ENCODE results near the gene AVL9.
"Not testable (repeated sequence)": the region's sequence is repeated elsewhere in the genome, so short reads cannot be mapped to it uniquely, and the experiment has no call there.

AVL9 gene

GRCh38 chr7:32633446-32633845, 138.2 kb downstream of the AVL9 start:
- H3K27me3 ChIP-seq (ENCODE audit: control insufficient read depth, insufficient read depth, low read length, poor library complexity, severe bottlenecking); H3K36me3 ChIP-seq (ENCODE audit: control insufficient read depth, insufficient read depth, low read length); H3K9me3 ChIP-seq (ENCODE audit: control insufficient read depth, low read length); H3K27ac ChIP-seq (ENCODE audit: insufficient read depth, low read depth, low read length, poor library complexity, severe bottlenecking); H3K4me1 ChIP-seq (ENCODE audit: control insufficient read depth, insufficient read depth, low read length); H3K4me3 ChIP-seq (ENCODE audit: insufficient read depth, low read depth, low read length): not testable (repeated sequence)
- no CpG with 5 or more reads among the region's 1 CpG for WGBS, 2 experiments

- WGBS, 2 experiments: no CpG with 5 or more reads among the region's 1 CpG
- not testable (repeated sequence) for H3K36me3 ChIP-seq (ENCODE audit: control insufficient read depth, insufficient read depth, low read length)
These were observed 139.6 kb downstream of the AVL9 start for GRCh38 chr7:32634798-32635393.

GRCh38 chr7:32636725-32637462, 141.6 kb downstream of the AVL9 start:
- H3K27me3 ChIP-seq (ENCODE audit: control insufficient read depth, insufficient read depth, low read length, poor library complexity, severe bottlenecking); H3K4me3 ChIP-seq (ENCODE audit: insufficient read depth, low read depth, low read length); H3K4me1 ChIP-seq (ENCODE audit: control insufficient read depth, insufficient read depth, low read length); H3K36me3 ChIP-seq (ENCODE audit: control insufficient read depth, insufficient read depth, low read length); H3K27ac ChIP-seq (ENCODE audit: insufficient read depth, low read depth, low read length, poor library complexity, severe bottlenecking); H3K9me3 ChIP-seq (ENCODE audit: control insufficient read depth, low read length): not testable (repeated sequence)
- WGBS, 2 experiments: 93 to 95% methylated on average over 5 of the region's 5 CpGs

More at GRCh38 chr7:32634798-32635393, 139.6 kb downstream of the AVL9 start:
- H3K4me3 ChIP-seq (ENCODE audit: insufficient read depth, low read depth, low read length); H3K27ac ChIP-seq (ENCODE audit: insufficient read depth, low read depth, low read length, poor library complexity, severe bottlenecking); H3K4me1 ChIP-seq (ENCODE audit: control insufficient read depth, insufficient read depth, low read length); H3K27me3 ChIP-seq (ENCODE audit: control insufficient read depth, insufficient read depth, low read length, poor library complexity, severe bottlenecking); H3K9me3 ChIP-seq (ENCODE audit: control insufficient read depth, low read length): not testable (repeated sequence)

- H3K4me3 ChIP-seq (ENCODE audit: insufficient read depth, low read depth, low read length); H3K27me3 ChIP-seq (ENCODE audit: control insufficient read depth, insufficient read depth, low read length, poor library complexity, severe bottlenecking); H3K36me3 ChIP-seq (ENCODE audit: control insufficient read depth, insufficient read depth, low read length); H3K4me1 ChIP-seq (ENCODE audit: control insufficient read depth, insufficient read depth, low read length); H3K27ac ChIP-seq (ENCODE audit: insufficient read depth, low read depth, low read length, poor library complexity, severe bottlenecking); H3K9me3 ChIP-seq (ENCODE audit: control insufficient read depth, low read length): not testable (repeated sequence)
These were observed 142.3 kb downstream of the AVL9 start for GRCh38 chr7:32637611-32638010.
